Hepatocyte (in vitro differentiated cells): Measurements from ENCODE around the gene ZNF263.

Experiments
- CTCF ChIP-seq: fragments of 200-600 bp; sonication (generic); IDR thresholded peaks from 2 replicates; pipeline ENCODE4 v1.5.1; 2016; ENCODE audit warnings: antibody characterized with exemption, mild to moderate bottlenecking; ENCODE audit not compliant: poor library complexity
- EZH2 ChIP-seq: fragments of 200-600 bp; sonication (generic); IDR thresholded peaks from 2 replicates; pipeline ENCODE4 v1.6.1; 2016; ENCODE audit warnings: antibody characterized with exemption, mild to moderate bottlenecking, borderline replicate concordance

DNA sequence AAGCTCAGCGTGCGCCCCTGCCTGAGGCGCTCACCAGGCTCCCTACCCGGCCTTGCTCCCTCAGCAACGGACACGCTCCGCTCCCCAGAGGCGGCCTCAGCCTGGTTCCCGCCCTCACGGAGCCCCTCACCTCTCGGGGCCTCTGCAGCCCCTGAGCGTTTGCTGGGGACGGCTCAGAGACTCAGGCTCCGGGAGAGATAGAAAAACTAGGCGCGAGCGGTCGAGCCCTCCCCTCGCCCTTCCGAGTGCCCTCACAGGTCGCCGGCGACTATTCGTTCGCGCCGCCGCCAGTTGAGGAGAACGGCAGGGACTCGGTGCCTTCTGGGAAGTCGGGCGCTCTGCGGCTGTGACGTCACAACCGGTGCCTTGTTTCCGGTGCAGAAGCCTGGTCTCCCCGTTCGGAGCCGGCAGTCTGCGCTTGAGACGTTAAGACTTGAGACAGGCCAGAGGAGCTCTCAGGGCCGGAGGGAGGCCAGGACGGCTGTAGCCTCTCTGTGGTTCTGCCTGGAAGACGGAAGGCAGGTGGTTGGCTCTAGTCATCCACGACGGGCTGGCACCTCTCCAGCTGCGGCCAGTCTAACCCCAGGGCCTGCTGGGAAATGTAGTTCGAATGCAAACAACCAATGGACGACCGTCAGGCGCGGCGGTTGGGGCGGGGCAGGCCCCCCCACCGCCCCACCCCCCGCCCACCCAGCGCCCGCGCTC, 48.3 kb upstream of the ZNF263 start, which contains the start of gene ZNF200:
- no peak for TF ChIP-seq EZH2
- TF ChIP-seq CTCF: no peak
